Left lung (tissue), 10 donors: ENCODE data around the gene PPP1R9B. TPM values are rescaled to one million over a fixed set of nuclear protein-coding genes. Genes with fewer than 3 reads are reported as not detected.

Experiments
- ATAC-seq: fragments of 200-7000 bp; cut with Tn5 transposase; one replicate; pipeline ENCODE4 v1.9.1; 2020; ENCODE audit warnings: moderate library complexity
- DNase-seq, 4 donors: peaks; one replicate each; pipeline ENCODE4 v3.0.0-alpha.2; 2013 to 2020
- H3K27ac ChIP-seq, 2 donors: fragments of 200-600 bp; sonication (generic) in 1 of 2; one replicate each; pipeline versions ENCODE4 v1.5.0 to v1.8.0; 2020 to 2021
- H3K27me3 ChIP-seq, 2 donors: fragments of 200-600 bp; sonication (generic) in 1 of 2; one replicate each; pipeline versions ENCODE4 v1.5.0 to v1.8.0; 2020 to 2021
- H3K36me3 ChIP-seq, 2 donors: fragments of 200-600 bp; sonication (generic) in 1 of 2; one replicate each; pipeline versions ENCODE4 v1.5.0 to v1.8.0; 2020 to 2021
- H3K4me1 ChIP-seq, 2 donors: fragments of 200-600 bp; one replicate each; pipeline ENCODE4 v1.8.0; 2021
- H3K4me3 ChIP-seq, 2 donors: fragments of 200-600 bp; sonication (generic) in 1 of 2; one replicate each; pipeline versions ENCODE4 v1.5.0 to v1.8.0; 2020 to 2021; ENCODE audit warnings: mild to moderate bottlenecking in 1 of 2
- H3K9me3 ChIP-seq, 2 donors: fragments of 200-600 bp; sonication (generic) in 1 of 2; one replicate each; pipeline versions ENCODE4 v1.5.0 to v1.8.0; 2020 to 2021
- CTCF ChIP-seq, 2 donors: fragments of 200-600 bp; sonication (generic) in 1 of 2; IDR thresholded peaks; one replicate each; pipeline versions ENCODE4 v1.5.0 to v1.8.0; 2021; ENCODE audit warnings: antibody characterized with exemption in 2 of 2
- intact Hi-C, 2 donors: fragments of 100-400 bp; cut with DNase I; formaldehyde crosslinking; loops; one replicate each; pipeline versions ENCODE4 v1.11.2 to v1.14.2; 2022
- polyA plus RNA-seq, 6 donors: library from polyadenylated mRNA; unstranded; fragments of 120-200 nt; gene quantifications; one replicate each; pipeline ENCODE4 v1.2.1, GENCODE V29; 2013; ENCODE audit not compliant: insufficient read length in 6 of 6
- total RNA-seq, 2 donors: library from RNA; stranded (reverse); fragmentation: NEBNext Ultra II Directional; extraction: Animal tissue kit (Norgen Biotek cat#: 25700); gene quantifications; one replicate each; pipeline ENCODE4 v1.2.1, GENCODE V29; 2021
- donor health status: DM: no; HTN: yes; CAD: no.
- donor health status: DM: no; HTN: no; CAD: no.

The PPP1R9B gene
- total and polyA plus RNA-seq, 8 donors = 53.4 to 86.6 (median 67.3) TPM

- no peak for TF ChIP-seq CTCF (IDR thresholded peaks at IDR 0.05)
- DNase-seq (peak in 1 of 4 donors; percentile 32), ATAC-seq (peak; percentile 8)
These were observed 49.5 kb downstream of the PPP1R9B start for GRCh38 chr17:50100921-50101345.

DNA sequence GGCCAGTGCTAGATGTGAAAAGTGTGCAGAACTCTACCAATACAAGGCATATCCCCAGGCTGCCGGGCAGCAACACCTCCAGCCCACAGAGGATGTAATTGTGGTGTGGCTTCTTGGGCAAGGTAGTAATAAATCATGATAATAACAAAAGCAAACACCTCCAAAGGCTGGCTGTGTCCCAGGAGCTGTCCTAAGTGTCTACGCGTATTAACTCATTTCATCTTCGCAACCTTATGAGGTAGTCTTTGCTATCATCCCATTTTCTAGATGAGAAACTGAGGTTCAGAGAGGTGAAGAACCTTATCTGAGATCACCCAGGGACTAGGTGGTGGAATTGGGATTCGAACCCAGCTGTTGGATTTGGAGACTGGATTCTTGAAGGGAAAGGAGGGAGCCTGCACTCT is 50.0 kb downstream of the PPP1R9B start:
- ATAC-seq = no peak
- intact Hi-C loops = no loop called here
- no peak overlapping the region for H3K27ac ChIP-seq

More at GRCh38 chr17:50100921-50101345, 49.5 kb downstream of the PPP1R9B start:
- peaks cover 0 to 21% of the 10 kb centered on the region in 2 donors for H3K36me3 ChIP-seq
- no peak overlapping the region for H3K4me3 ChIP-seq
- H3K9me3 ChIP-seq = no peaks in the 10 kb centered on the region
- no peaks in the 10 kb centered on the region for H3K27me3 ChIP-seq
- no peak overlapping the region for H3K27ac ChIP-seq
- peaks cover 4 to 17% of the 10 kb centered on the region in 2 donors for H3K4me1 ChIP-seq
- intact Hi-C loops = no loop called here

DNA sequence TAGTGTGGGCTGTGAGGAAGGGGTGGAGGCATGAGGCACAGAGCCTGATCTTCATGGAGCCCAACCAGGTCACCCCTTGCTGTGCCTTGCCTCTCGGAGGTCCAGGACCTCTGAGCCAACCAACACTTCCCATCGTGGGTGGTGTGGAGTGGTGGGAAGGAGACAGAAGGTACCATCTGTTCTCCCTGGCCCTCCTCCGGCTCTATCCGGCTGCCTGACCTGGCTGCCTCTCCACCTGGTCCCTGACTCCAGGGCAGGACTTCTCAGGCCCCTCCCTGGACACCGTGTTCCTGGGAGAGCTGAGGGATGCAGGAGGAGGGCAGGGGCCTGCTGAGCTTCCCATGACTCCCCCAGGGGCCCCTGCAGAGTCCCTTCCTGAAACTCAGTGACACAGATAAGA is 51.5 kb downstream of the PPP1R9B start:
- no peak overlapping the region for H3K27ac ChIP-seq
- H3K36me3 ChIP-seq = peaks cover 0 to 12% of the 10 kb centered on the region in 2 donors
- peaks cover 5 to 32% of the 10 kb centered on the region in 2 donors for H3K4me1 ChIP-seq
- intact Hi-C loops = no loop called here
- no peak for TF ChIP-seq CTCF (IDR thresholded peaks at IDR 0.05)
- H3K4me3 ChIP-seq = no peak overlapping the region
- no peaks in the 10 kb centered on the region for H3K27me3 ChIP-seq
- DNase-seq (no peak), ATAC-seq (no peak)
- no peaks in the 10 kb centered on the region for H3K9me3 ChIP-seq

More for the DNA sequence above, 50.0 kb downstream of the PPP1R9B start:
- TF ChIP-seq CTCF (IDR thresholded peaks at IDR 0.05) = no peak
- Histone ChIP-seq H3K9me3 (no peaks in the 10 kb centered on the region), H3K27me3 (no peaks in the 10 kb centered on the region), H3K4me1 (peaks cover 5 to 22% of the 10 kb centered on the region in 2 donors), H3K36me3 (peaks cover 0 to 17% of the 10 kb centered on the region in 2 donors), H3K4me3 (no peak overlapping the region)
- no peak for DNase-seq

DNA sequence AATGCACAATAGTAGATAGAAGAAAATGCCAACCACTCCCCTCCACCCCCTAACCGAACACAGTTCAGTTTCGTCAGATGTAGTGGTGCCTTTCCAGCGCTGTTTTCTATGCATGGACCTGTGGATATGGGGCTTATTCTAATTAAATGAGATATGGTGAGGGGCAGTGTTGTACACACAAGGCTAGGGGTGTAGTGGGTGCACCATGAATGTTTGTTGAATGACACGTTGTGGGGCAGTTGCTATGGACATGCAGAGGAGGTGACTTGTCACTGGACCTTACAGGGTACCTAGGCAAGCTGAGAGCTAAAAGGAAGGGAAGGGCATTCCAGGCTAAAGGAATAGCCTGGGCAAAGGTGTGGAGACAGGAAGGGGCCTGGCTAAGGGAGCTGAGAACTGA is 51.9 kb downstream of the PPP1R9B start:
- Histone ChIP-seq H3K27ac (no peak overlapping the region), H3K9me3 (no peaks in the 10 kb centered on the region), H3K36me3 (peaks cover 0 to 12% of the 10 kb centered on the region in 2 donors), H3K4me3 (no peak overlapping the region), H3K27me3 (no peaks in the 10 kb centered on the region), H3K4me1 (peaks cover 5 to 34% of the 10 kb centered on the region in 2 donors)
- no peak for DNase-seq
- no peak for TF ChIP-seq CTCF (IDR thresholded peaks at IDR 0.05)
- intact Hi-C loops = no loop called here
- no peak for ATAC-seq

GRCh38 chr17:50097926-50098325 is 52.6 kb downstream of the PPP1R9B start:
- no peaks in the 10 kb centered on the region for H3K9me3 ChIP-seq
- H3K27ac ChIP-seq = no peak overlapping the region
- intact Hi-C loops = no loop called here
- H3K4me1 ChIP-seq = peaks cover 5 to 34% of the 10 kb centered on the region in 2 donors
- no peak overlapping the region for H3K4me3 ChIP-seq
- no peaks in the 10 kb centered on the region for H3K27me3 ChIP-seq
- TF ChIP-seq CTCF (IDR thresholded peaks at IDR 0.05) = no peak
- ATAC-seq (no peak), DNase-seq (no peak)
- peaks cover 0 to 12% of the 10 kb centered on the region in 2 donors for H3K36me3 ChIP-seq
